ENCODE measurements around the gene SCD5. TPM values are rescaled to one million over a fixed set of nuclear protein-coding genes. Genes with fewer than 3 reads are reported as not detected.

Gene SCD5
- total and polyA plus RNA-seq, 2 of the 13 experiments (the other 11 are each of a cell fraction or from before 2014, with no cell fraction given), result not detected

DNA sequence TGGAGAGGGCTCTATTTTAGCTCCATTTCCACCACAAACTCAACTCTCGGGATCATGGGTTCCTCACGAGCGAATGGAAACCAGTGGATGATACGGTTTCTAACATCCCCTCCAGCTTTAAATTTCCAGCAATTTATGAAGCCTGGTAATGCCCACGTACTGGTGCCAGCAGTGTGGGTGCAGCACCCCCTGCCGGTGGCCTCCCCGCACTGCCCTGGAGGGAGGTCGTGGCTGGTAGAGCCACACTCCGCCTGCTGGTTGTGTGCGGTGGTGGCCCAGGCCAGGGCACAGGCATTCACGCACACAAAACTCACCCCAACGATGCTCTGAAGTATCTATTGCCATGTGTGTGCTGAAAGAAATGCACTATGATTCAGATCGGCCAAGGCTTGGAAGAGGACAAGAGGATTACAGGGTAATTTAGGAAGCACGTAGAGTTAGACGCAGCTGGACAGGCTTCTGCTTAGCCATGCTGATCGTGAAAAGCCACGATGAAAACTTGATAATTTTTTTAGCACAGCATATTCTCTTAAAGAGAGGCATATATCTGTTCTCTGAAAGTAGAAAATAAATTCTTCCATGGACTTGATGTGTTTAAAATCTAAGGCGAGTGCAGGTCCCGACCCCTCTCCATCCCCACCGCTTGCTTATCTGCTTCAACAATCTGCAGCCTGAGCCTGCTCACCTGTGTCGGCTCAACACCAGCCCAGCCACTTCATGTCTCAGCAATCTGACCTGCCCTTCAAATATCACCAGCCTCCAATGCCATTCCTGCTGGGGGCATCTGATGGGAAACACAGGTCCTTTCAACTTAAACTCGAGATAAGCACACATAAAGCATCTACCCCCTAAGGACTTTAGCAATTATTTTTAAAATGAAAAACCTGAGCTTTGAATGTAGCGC, 59.1 kb downstream of the SCD5 start:
- Histone ChIP-seq H2AFZ (ENCODE audit: low read length) (no peak overlapping the region), H3K27me3 (ENCODE audit: control insufficient read depth in 1 of 2, insufficient read depth in 2 of 2, low read length in 2 of 2) (no peaks in the 10 kb centered on the region; a peak in 1 of 5 replicates), H3K4me1 (ENCODE audit: insufficient read depth, low read length) (peaks cover 26% of the 10 kb centered on the region), H4K20me1 (ENCODE audit: insufficient read depth, low read length) (no peaks in the 10 kb centered on the region), H3K4me3 (replicated peaks in 1 of 3; ENCODE audit: insufficient read depth in 1 of 3, low read depth in 2 of 3, low read length in 3 of 3) (no peak overlapping the region), H3K9ac (ENCODE audit: insufficient read depth, low read depth, low read length) (no peak overlapping the region), H3K27ac (ENCODE audit: extremely low read length, insufficient read depth, low read length) (no peak overlapping the region), H3K9me3 (ENCODE audit: low read length) (no peaks in the 10 kb centered on the region), H3K4me2 (ENCODE audit: low read depth, low read length) (no peak overlapping the region), H3K79me2 (ENCODE audit: insufficient read depth, low read length) (no peaks in the 10 kb centered on the region), H3K36me3 (replicated peaks in 1 of 2; ENCODE audit: control insufficient read depth in 1 of 2, insufficient read depth in 2 of 2, low read length in 2 of 2) (no peaks in the 10 kb centered on the region)
- intact Hi-C loops (cut with micrococcal nuclease; ENCODE audit: unreplicated experiment) (loop anchor here (1.0 kb wide), 1 partner anchor 277 kb away; no protein-coding TSS in a partner anchor), in situ Hi-C loops (cut with HindIII; ENCODE audit: extremely low pct_ligation_motif_present, low pct_unique_long_range_greater_than_20kb) (loop anchor here (5.0 kb wide), 1 partner anchor 277 kb away; no protein-coding TSS in a partner anchor)
- FAIRE-seq (peak; percentile 50), DNase-seq (ENCODE audit: low spot score) (peak; percentile 58), ATAC-seq (peak; percentile 96)
- POLR2A ChIA-PET, result interaction anchor here (1.3 kb wide), 1 partner anchor 278 kb away, joined by 3 read pairs; no protein-coding TSS in a partner anchor
- CTCF ChIA-PET (ENCODE audit: low intra/inter-chr PET ratio, low total read pairs), result interaction anchor here (1.4 to 3.3 kb wide), 2 partner anchors 17 to 277 kb away, joined by 4 to 53 read pairs; no protein-coding TSS in a partner anchor
- 34% methylated on average over 23 of the region's 23 CpGs for WGBS (ENCODE audit: low lambda C conversion rate)
- no TSS peak for BruUV-seq (replicated peaks)
- no peak for TF ChIP-seq NFE2L2 (IDR thresholded peaks at IDR 0.05; ENCODE audit: low read length)
- TF ChIP-seq KDM6A (CRISPR knock-in tag; IDR thresholded peaks at IDR 0.05; ENCODE audit: low read depth), result no peak
- TF ChIP-seq, protein P1, sequence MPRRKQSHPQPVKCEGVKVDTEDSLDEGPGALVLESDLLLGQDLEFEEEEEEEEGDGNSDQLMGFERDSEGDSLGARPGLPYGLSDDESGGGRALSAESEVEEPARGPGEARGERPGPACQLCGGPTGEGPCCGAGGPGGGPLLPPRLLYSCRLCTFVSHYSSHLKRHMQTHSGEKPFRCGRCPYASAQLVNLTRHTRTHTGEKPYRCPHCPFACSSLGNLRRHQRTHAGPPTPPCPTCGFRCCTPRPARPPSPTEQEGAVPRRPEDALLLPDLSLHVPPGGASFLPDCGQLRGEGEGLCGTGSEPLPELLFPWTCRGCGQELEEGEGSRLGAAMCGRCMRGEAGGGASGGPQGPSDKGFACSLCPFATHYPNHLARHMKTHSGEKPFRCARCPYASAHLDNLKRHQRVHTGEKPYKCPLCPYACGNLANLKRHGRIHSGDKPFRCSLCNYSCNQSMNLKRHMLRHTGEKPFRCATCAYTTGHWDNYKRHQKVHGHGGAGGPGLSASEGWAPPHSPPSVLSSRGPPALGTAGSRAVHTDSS (CRISPR knock-in tag; conservative IDR thresholded peaks at IDR 0.05), result no peak
- TF ChIP-seq ETV5 (CRISPR knock-in tag; IDR thresholded peaks at IDR 0.05; ENCODE audit: borderline replicate concordance), result 0 out of 2 replicates have a peak, but pooled peaks have one; percentile 12
- TF ChIP-seq, protein P2, sequence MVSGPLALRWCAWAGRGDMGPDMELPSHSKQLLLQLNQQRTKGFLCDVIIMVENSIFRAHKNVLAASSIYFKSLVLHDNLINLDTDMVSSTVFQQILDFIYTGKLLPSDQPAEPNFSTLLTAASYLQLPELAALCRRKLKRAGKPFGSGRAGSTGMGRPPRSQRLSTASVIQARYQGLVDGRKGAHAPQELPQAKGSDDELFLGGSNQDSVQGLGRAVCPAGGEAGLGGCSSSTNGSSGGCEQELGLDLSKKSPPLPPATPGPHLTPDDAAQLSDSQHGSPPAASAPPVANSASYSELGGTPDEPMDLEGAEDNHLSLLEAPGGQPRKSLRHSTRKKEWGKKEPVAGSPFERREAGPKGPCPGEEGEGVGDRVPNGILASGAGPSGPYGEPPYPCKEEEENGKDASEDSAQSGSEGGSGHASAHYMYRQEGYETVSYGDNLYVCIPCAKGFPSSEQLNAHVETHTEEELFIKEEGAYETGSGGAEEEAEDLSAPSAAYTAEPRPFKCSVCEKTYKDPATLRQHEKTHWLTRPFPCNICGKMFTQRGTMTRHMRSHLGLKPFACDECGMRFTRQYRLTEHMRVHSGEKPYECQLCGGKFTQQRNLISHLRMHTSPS (CRISPR knock-in tag; IDR thresholded peaks at IDR 0.05; ENCODE audit: low read depth), result 0 out of 2 replicates have a peak, but pooled peaks have one; percentile 38
- peak; percentile 72; the same call in 1 of the 2 replicates for TF ChIP-seq ZNF768 (CRISPR knock-in tag; IDR thresholded peaks at IDR 0.05)
- TF ChIP-seq ZNF224 (CRISPR knock-in tag; IDR thresholded peaks at IDR 0.05), result no peak
- TF ChIP-seq ISL2 (CRISPR knock-in tag; IDR thresholded peaks at IDR 0.05), result no peak
- TF ChIP-seq, protein P3, sequence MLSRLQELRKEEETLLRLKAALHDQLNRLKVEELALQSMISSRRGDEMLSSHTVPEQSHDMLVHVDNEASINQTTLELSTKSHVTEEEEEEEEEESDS (CRISPR knock-in tag; IDR thresholded peaks at IDR 0.05; ENCODE audit: borderline replicate concordance), result no peak
- TF ChIP-seq ZNF788 (CRISPR knock-in tag; IDR thresholded peaks at IDR 0.05; ENCODE audit: borderline replicate concordance), result peak; percentile 23; the same call in 1 of the 2 replicates
- no peak for TF ChIP-seq REXO4 (CRISPR knock-in tag; IDR thresholded peaks at IDR 0.05; ENCODE audit: borderline replicate concordance)
- no peak for TF ChIP-seq ZNF619 (CRISPR knock-in tag; IDR thresholded peaks at IDR 0.05)
- TF ChIP-seq MAFG (CRISPR knock-in tag; IDR thresholded peaks at IDR 0.05), result no peak
- TF ChIP-seq GABPB1 (CRISPR knock-in tag; IDR thresholded peaks at IDR 0.05), result peak; percentile 45; the same call in 1 of the 2 replicates
- TF ChIP-seq ZNF614 (CRISPR knock-in tag; IDR thresholded peaks at IDR 0.05; ENCODE audit: borderline replicate concordance), result peak; percentile 59; the same call in 1 of the 2 replicates
- peak; percentile 25; the same call in 1 of the 2 replicates for TF ChIP-seq THAP11 (CRISPR knock-in tag; IDR thresholded peaks at IDR 0.05)
- TF ChIP-seq NONO (IDR thresholded peaks at IDR 0.05), result no peak
- TF ChIP-seq NONO (CRISPR knock-in tag; conservative IDR thresholded peaks at IDR 0.05), result 0 out of 2 replicates have a peak, but pooled peaks have one; percentile 38
- 0 out of 2 replicates have a peak, but pooled peaks have one; percentile 32 for TF ChIP-seq ZNF12 (CRISPR knock-in tag; IDR thresholded peaks at IDR 0.05)
